Ascending aorta (tissue), 2 donors: ENCODE results near the gene NDFIP1. TPM values are rescaled to one million over a fixed set of nuclear protein-coding genes. Genes with fewer than 3 reads are reported as not detected.

Source experiments
- DNase-seq, 2 donors: peaks; one replicate each; pipeline ENCODE4 v3.0.0-alpha.2; 2019; ENCODE audit warnings: low spot score in 2 of 2
- H3K27ac ChIP-seq, 2 donors: fragments of 200-600 bp; sonication (generic); one replicate each; pipeline ENCODE4 v1.5.1; 2016 to 2017; ENCODE audit warnings: mild to moderate bottlenecking in 1 of 2
- H3K27me3 ChIP-seq: fragments of 200-600 bp; sonication (generic); one replicate; pipeline ENCODE4 v1.5.1; 2017
- H3K36me3 ChIP-seq, 2 donors: fragments of 200-600 bp; sonication (generic); one replicate each; pipeline ENCODE4 v1.5.1; 2016
- H3K4me1 ChIP-seq, 2 donors: fragments of 200-600 bp; sonication (generic); one replicate each; pipeline ENCODE4 v1.5.1; 2016 to 2017; ENCODE audit warnings: mild to moderate bottlenecking in 1 of 2
- H3K4me3 ChIP-seq, 2 donors: fragments of 200-600 bp; sonication (generic); one replicate each; pipeline ENCODE4 v1.5.1; 2016 to 2017; ENCODE audit warnings: mild to moderate bottlenecking in 1 of 2
- H3K9me3 ChIP-seq, 2 donors: fragments of 200-600 bp; sonication (generic); one replicate each; pipeline ENCODE4 v1.5.1; 2016
- intact Hi-C: fragments of 100-400 bp; cut with DNase I; formaldehyde crosslinking; loops from one replicate; pipeline ENCODE4 v1.15.1; 2023
- total RNA-seq: library from RNA; depleted of rRNA; stranded (reverse); fragments of >200 nt; gene quantifications from one replicate; pipeline ENCODE4 v1.1.0, GENCODE V29; 2016
- TF ChIP-seq, protein P1 (sequence below), 3 experiments: fragments of 200-600 bp in 2 of 3; fragments of 450-650 bp in 1 of 3; sonication (generic) in 2 of 3; IDR thresholded peaks; one replicate each; pipeline ENCODE4 v1.5.1; 2016 to 2019; ENCODE audit warnings: antibody characterized with exemption in 3 of 3, mild to moderate bottlenecking in 1 of 3, moderate library complexity in 1 of 3

Gene NDFIP1
- total RNA-seq, 1 donor from 2014 or later = 310 TPM

GRCh38 chr5:142100307-142100706 lies 8.3 kb upstream of the NDFIP1 start:
- Histone ChIP-seq H3K4me3 (no peak overlapping the region), H3K4me1 (peaks cover 0 to 4% of the 10 kb centered on the region in 2 donors), H3K27me3 (no peaks in the 10 kb centered on the region), H3K36me3 (no peaks in the 10 kb centered on the region), H3K9me3 (no peaks in the 10 kb centered on the region), H3K27ac (no peak overlapping the region)
- intact Hi-C loops = no loop called here
- DNase-seq = peak in 1 of 2 donors; percentile 63
- TF ChIP-seq, protein P1, sequence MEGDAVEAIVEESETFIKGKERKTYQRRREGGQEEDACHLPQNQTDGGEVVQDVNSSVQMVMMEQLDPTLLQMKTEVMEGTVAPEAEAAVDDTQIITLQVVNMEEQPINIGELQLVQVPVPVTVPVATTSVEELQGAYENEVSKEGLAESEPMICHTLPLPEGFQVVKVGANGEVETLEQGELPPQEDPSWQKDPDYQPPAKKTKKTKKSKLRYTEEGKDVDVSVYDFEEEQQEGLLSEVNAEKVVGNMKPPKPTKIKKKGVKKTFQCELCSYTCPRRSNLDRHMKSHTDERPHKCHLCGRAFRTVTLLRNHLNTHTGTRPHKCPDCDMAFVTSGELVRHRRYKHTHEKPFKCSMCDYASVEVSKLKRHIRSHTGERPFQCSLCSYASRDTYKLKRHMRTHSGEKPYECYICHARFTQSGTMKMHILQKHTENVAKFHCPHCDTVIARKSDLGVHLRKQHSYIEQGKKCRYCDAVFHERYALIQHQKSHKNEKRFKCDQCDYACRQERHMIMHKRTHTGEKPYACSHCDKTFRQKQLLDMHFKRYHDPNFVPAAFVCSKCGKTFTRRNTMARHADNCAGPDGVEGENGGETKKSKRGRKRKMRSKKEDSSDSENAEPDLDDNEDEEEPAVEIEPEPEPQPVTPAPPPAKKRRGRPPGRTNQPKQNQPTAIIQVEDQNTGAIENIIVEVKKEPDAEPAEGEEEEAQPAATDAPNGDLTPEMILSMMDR (IDR thresholded peaks at IDR 0.05) = no peak

DNA sequence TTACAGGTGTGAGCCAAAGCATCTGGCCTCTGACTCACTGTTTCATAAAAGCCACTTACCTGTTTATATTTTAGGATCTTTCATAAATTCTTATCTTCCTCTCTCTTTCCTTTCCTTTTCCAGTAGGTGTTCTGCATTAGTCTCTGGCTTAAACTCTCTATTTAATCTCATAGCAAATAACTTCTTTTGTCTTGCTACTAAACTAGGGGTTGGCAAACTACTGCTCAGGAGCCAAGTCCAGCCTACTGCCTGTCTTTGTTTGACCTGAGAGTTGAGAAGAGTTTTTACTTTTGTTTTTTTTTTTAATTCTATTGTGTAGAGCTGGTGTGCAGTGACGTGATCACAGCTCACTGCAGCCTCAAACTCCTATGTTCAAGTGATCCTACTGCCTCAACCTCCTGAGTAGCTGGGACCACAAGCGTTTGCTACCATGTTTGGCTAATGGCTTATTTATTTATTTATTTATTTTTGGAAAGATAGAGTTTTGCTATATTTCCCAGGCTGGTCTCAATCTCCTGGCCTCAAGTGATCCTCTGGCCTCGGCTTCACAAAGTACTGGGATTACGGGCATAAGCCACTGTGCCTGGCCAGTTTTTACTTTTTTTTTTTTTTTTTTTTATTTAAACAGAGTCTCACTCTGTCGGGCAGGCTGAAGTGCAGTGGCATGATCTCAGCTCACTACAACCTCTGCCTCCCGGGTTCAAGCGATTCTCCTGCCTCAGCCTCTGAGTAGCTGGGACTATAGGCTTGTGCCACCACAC lies 5.4 kb upstream of the NDFIP1 start:
- no peak for DNase-seq
- Histone ChIP-seq H3K36me3 (no peaks in the 10 kb centered on the region), H3K9me3 (no peaks in the 10 kb centered on the region), H3K4me3 (no peak overlapping the region), H3K27ac (no peak overlapping the region), H3K27me3 (no peaks in the 10 kb centered on the region), H3K4me1 (peaks cover 0 to 15% of the 10 kb centered on the region in 2 donors)
- intact Hi-C loops = no loop called here
- TF ChIP-seq, protein P1 (IDR thresholded peaks at IDR 0.05) = no peak

DNA sequence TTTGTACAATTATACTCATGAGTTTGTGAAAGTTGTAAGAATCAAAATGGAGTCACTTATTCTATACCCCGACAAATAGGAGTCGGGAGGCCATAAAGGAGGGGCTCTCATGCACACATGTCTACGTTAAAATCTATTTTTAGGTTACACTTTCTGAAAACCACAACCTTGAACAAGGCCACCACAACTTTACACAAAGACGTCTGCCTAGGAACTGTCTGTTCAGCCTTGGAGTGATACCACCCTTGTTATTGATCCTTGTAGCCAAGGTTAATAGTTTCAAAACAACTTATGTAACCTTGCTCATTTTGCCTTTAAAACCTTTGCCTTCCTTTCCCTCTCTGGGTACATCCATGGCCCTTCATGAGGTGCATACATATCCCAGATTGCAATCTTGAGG lies 4.1 kb upstream of the NDFIP1 start:
- intact Hi-C loops = no loop called here
- DNase-seq = no peak
- no peaks in the 10 kb centered on the region for H3K9me3 ChIP-seq

GRCh38 chr5:142106061-142106460 lies 2.5 kb upstream of the NDFIP1 start:
- no peak overlapping the region for H3K4me3 ChIP-seq
- no peaks in the 10 kb centered on the region for H3K36me3 ChIP-seq
- intact Hi-C loops = loop anchor here (5.0 kb wide), 1 partner anchor 36 kb away; no protein-coding TSS in a partner anchor
- no peaks in the 10 kb centered on the region for H3K27me3 ChIP-seq
- TF ChIP-seq, protein P1 (IDR thresholded peaks at IDR 0.05) = no peak
- H3K9me3 ChIP-seq = no peaks in the 10 kb centered on the region
- peaks cover 4 to 21% of the 10 kb centered on the region in 2 donors for H3K4me1 ChIP-seq
- peak overlapping the region; percentile 66 to 100 for H3K27ac ChIP-seq
- peak in 1 of 2 donors; percentile 70 for DNase-seq

More for the DNA sequence above, 4.1 kb upstream of the NDFIP1 start:
- Histone ChIP-seq H3K4me3 (no peak overlapping the region), H3K27me3 (no peaks in the 10 kb centered on the region), H3K4me1 (peaks cover 0 to 17% of the 10 kb centered on the region in 2 donors), H3K36me3 (no peaks in the 10 kb centered on the region), H3K27ac (no peak overlapping the region)
- TF ChIP-seq, protein P1 (IDR thresholded peaks at IDR 0.05) = no peak

DNA sequence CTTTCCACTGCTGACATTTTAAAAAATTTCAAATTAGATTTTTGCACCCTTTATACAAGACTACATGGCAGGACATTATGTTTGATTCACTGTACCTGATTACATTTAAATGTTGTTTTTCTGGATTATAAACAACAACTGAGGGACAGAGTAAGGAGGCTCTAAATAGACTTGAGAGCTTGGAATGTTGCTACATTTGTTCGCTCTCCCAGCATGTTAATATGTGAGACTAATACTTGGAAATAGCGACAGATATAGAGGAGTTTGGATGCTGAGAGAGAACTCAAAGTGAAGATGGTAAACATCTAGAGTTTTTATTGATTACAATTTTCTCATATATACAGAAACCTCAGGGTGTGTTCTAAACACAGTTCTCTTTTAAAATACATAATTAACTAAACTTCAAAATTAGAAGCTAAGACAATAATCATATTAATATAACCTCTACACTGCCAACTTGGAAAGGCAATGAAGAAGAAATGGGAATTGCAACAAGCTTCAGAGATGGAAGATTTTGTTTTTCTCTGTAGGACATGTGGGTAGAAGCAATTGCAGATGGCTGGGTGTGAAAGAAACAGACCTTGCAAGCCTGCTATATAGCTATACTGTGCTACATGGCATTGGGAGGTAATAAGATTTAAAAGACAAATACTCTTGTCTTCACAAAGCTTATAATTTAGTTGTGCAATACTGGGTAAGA lies 1.4 kb upstream of the NDFIP1 start:
- peaks cover 0 to 4% of the 10 kb centered on the region in 2 donors for H3K36me3 ChIP-seq
- peak overlapping the region; percentile 66 to 100 for H3K27ac ChIP-seq
- TF ChIP-seq, protein P1 (IDR thresholded peaks at IDR 0.05) = no peak
- no peaks in the 10 kb centered on the region for H3K27me3 ChIP-seq
- no peak overlapping the region for H3K4me3 ChIP-seq
- no peaks in the 10 kb centered on the region for H3K9me3 ChIP-seq
- intact Hi-C loops = loop anchor here (5.0 kb wide), 1 partner anchor 35 kb away; no protein-coding TSS in a partner anchor
- H3K4me1 ChIP-seq = peaks cover 11 to 26% of the 10 kb centered on the region in 2 donors
- no peak for DNase-seq
